AG04449 (cell line): ENCODE measurements around the gene CARD19.

Source experiments
- CTCF ChIA-PET: fragments of 350-600 bp; formaldehyde crosslinking; extraction: SDS; loops from one replicate; lab custom pipeline; 2021; ENCODE audit warnings: antibody characterized with exemption; lab: Yijun Ruan, JAX
- POLR2A ChIA-PET: fragments of 400-600, 350-600 bp; formaldehyde crosslinking; extraction: SDS; loops from one replicate; lab custom pipeline; 2020; ENCODE audit warnings: antibody characterized with exemption, inconsistent platforms; lab: Yijun Ruan, JAX
- DNase-seq: peaks from one replicate; pipeline ENCODE4 v3.0.0-alpha.2; 2010; ENCODE audit warnings: low read depth, low spot score
- H3K4me3 ChIP-seq: 2 replicates; pipeline ENCODE4 v1.5.1; 2011; ENCODE audit warnings: low read depth, mild to moderate bottlenecking, control low read depth, low read length
- TF ChIP-seq, protein P1 (sequence below): IDR thresholded peaks from one replicate; pipeline ENCODE4 v1.5.1; 2011; ENCODE audit warnings: mild to moderate bottlenecking, moderate library complexity, low read length, control low read depth, inconsistent platforms; ENCODE audit not compliant: insufficient read depth; ENCODE audit errors: missing control alignments

Gene CARD19

GRCh38 chr9:93124793-93125192, 28.8 kb downstream of the CARD19 start:
- TF ChIP-seq, protein P1, sequence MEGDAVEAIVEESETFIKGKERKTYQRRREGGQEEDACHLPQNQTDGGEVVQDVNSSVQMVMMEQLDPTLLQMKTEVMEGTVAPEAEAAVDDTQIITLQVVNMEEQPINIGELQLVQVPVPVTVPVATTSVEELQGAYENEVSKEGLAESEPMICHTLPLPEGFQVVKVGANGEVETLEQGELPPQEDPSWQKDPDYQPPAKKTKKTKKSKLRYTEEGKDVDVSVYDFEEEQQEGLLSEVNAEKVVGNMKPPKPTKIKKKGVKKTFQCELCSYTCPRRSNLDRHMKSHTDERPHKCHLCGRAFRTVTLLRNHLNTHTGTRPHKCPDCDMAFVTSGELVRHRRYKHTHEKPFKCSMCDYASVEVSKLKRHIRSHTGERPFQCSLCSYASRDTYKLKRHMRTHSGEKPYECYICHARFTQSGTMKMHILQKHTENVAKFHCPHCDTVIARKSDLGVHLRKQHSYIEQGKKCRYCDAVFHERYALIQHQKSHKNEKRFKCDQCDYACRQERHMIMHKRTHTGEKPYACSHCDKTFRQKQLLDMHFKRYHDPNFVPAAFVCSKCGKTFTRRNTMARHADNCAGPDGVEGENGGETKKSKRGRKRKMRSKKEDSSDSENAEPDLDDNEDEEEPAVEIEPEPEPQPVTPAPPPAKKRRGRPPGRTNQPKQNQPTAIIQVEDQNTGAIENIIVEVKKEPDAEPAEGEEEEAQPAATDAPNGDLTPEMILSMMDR, result no peak
- CTCF ChIA-PET, result interaction anchor here (1.4 to 1.7 kb wide), 2 partner anchors 15 to 16 kb away, joined by 7 read pairs; no protein-coding TSS in a partner anchor
- no peak overlapping the region for H3K4me3 ChIP-seq
- POLR2A ChIA-PET, result no interaction called here
- no peak for DNase-seq

DNA sequence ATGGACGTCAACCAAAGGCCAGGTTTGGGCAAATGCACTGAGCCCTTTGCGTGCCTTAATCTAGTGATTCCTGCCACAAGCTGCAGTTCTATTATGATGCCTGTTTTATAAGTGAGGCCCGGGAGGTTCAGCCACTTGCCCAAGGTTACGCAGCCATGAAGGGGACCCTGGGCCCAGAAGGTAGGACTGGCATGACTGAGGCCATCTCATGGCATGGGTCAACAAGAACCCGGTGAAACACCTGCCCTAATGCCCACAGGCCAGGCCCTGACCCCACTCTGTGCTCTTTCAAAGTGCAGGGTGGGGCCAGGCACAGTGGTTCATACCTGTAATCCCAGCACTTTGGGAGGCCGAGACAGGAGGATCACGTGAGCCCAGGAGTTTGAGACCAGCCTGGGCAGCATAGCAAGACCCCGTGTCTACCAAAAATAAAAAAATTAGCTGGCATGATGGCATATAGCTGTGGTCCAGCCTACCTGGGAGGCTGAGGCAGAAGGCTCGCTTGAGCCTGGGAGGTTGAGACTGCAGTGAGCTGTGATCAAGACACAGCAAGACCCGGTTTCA, 29.4 kb downstream of the CARD19 start:
- no peak for DNase-seq
- H3K4me3 ChIP-seq, result no peak overlapping the region
- ChIA-PET POLR2A (no interaction called here), CTCF (interaction anchor here (1.4 to 1.7 kb wide), 2 partner anchors 16 to 17 kb away, joined by 7 read pairs; no protein-coding TSS in a partner anchor)
- TF ChIP-seq, protein P1, result no peak

DNA sequence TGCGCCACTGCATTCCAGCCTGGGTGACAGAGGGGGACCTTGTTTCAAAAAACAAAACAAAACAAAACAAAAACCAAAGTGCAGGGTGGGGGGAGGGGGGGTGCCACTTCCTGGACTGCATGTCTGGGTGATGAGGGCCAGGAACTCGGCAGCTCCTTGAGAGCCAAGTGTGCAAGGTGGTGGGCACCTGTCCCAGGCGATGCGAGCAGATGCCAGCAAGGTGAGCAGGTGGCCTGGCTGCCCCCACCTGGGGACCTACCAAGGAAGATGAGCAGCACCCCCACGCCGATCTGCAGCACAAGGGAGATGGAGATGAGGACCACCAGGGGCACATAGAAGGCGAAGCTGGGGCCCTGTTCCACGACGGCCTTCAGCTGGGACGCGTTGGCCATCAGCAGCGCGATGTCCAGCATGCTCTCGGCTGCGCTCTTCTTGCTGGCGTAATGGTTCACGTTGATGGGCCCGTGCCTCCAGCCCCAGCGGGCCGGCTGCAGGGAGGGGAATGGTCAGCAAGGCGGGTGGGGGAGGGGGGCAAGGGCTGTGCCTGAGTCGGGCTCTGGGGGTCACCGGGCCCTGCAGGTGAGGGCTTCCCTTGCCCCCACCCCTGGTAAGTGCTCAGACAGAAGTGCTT, 30.2 kb downstream of the CARD19 start:
- CTCF ChIA-PET, result interaction anchor here (1.1 to 1.4 kb wide), 2 partner anchors 17 kb away, joined by 3 to 7 read pairs; no protein-coding TSS in a partner anchor

DNA sequence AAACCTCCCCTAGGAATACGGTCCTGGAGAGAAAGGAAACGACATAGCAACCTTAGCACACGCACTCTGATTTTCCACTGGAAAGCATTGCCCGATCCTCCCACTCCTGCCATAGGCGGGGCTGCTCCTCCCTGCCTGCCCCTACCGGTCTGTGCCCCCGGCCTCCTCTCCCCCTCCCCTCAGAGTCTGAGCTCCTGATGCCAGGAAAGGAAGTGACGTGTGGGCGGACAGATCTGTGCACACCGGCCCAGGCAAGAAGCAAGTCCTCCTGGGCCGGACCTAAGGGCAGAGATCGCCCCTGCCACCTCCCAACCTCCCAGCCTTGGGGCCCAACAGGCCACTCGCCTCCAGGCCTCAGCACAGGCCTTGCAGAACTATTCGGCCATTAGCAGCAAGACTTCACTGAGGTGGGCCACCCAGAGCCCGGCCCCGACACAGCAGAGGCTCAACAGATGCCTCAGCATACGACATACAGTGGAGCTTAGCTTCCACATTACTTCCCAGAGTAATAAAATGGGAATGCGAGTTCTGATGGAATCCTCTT, 30.9 kb downstream of the CARD19 start:
- ChIA-PET POLR2A (interaction anchor here (0.5 kb wide), 1 partner anchor 521 kb away, joined by 3 read pairs; no protein-coding TSS in a partner anchor), CTCF (interaction anchor here (1.1 kb wide), 1 partner anchor 18 kb away, joined by 3 read pairs; no protein-coding TSS in a partner anchor)
- H3K4me3 ChIP-seq, result no peak overlapping the region
- TF ChIP-seq, protein P1, result no peak
- DNase-seq, result no peak

More for the DNA sequence above, 30.2 kb downstream of the CARD19 start:
- DNase-seq, result no peak
- H3K4me3 ChIP-seq, result no peak overlapping the region
- POLR2A ChIA-PET, result no interaction called here
- TF ChIP-seq, protein P1, result no peak

GRCh38 chr9:93127395-93127911, 31.4 kb downstream of the CARD19 start:
- TF ChIP-seq, protein P1, result no peak
- H3K4me3 ChIP-seq, result no peak overlapping the region
- DNase-seq, result no peak
- ChIA-PET CTCF (interaction anchor here (1.1 kb wide), 1 partner anchor 18 kb away, joined by 3 read pairs; no protein-coding TSS in a partner anchor), POLR2A (interaction anchor here (0.5 kb wide), 1 partner anchor 520 kb away, joined by 3 read pairs; no protein-coding TSS in a partner anchor)
